Measurements from ENCODE around the gene RNF17.

The RNF17 gene

DNA sequence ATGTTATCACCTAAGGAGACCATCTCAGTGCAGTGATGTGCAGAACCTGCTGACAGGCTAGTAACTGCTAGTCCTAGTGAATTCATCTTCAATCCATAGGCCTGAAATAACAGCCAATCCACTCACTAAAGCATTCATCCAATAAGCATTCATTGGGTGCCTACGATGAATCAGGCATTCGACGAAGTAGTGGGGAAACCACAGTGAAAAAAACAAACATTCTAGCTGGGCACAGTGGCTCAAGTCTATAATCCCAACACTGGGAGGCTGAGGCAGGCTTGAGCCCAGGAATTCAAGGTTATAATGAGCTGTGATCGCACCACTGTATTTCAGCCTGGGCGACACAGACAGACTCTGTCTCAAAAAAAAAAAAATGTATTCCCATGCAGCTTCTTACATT is 135.6 kb downstream of the RNF17 start:
- DNase-seq = no peak

DNA sequence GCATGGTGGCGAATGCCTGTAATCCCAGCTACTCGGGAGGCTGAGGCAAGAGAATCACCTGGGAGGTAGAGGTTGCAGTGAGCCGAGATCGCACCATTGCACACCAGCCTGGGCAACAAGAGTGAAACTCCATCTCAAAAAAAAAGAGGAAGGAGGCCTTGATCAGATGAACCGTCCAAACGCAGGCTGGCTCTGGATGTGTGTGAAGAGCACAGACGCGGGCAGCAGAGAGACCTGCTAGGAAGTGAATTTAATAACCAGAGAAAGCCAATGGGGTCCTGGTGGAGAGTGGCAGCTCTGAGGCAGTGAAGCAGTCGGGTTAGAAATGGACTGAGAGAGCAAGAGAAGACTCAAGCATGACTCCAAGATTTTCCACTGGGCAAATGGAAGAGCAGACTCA is 136.5 kb downstream of the RNF17 start:
- no peak for DNase-seq

DNA sequence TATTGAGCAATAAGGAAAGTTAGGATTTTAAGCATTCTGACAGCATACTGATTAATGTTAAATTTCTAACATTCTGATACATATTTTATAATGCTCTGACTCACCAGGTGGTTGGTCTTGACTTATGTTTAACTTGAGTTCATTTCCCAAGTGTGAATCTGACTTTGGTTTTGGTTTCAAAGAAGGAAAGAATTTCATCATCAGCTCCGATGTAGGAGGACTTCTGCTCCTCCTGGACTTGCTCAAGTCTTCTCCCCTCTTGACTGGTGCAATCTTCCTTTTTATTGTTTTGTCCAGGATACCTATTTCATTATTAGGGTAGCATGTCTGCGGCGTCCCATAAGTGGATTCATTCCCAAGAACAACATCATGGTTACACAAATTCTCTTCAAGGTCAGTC is 141.3 kb downstream of the RNF17 start:
- no peak for DNase-seq

DNA sequence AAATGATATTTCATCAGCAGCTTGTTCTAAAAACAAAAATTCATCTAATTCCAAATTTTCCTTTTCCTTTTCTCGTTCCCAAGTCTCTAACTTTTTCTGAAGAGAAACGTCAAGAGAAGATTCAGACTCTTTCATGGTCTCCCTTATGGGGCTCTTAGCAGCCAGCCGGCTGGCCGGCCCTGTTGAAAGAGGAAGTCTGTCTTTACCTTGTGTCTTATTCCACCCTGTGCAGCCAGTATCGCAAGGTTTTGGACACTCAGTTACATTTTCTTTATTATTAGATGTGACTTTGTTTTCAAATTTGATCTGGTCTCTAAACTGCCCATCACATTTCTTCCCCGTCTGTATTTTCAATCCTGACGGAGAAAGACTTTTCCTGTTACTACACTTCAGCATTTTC is 142.3 kb downstream of the RNF17 start:
- DNase-seq = no peak

DNA sequence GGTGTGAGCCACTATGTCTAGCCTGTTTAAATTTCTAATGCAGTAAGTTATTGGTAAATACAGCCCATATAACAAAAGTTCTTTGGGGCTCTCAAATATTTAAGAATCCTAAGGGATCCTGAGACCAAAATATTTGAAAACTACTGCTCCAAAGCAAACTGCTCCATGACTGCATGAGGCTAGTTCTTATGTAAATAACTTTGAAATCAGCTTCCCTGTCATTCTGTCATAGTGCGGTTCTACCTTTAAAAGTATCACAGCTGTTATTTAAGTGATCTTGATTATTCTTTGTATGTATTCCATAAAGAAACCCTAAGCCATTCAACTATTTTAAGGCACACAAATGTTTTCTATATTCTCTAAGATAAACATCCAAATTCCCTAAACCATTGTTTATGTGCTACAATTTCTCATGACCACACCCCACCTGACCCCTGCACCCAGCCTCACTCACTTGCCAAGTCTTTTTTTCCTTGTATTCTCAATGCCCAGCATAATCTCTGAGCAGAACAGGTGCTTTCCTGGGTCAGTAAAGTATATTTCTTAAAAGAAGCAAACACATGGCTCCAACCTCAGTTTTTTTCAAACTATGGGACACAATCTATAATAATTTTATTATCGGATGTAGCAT is 146.6 kb downstream of the RNF17 start:
- DNase-seq = no peak

DNA sequence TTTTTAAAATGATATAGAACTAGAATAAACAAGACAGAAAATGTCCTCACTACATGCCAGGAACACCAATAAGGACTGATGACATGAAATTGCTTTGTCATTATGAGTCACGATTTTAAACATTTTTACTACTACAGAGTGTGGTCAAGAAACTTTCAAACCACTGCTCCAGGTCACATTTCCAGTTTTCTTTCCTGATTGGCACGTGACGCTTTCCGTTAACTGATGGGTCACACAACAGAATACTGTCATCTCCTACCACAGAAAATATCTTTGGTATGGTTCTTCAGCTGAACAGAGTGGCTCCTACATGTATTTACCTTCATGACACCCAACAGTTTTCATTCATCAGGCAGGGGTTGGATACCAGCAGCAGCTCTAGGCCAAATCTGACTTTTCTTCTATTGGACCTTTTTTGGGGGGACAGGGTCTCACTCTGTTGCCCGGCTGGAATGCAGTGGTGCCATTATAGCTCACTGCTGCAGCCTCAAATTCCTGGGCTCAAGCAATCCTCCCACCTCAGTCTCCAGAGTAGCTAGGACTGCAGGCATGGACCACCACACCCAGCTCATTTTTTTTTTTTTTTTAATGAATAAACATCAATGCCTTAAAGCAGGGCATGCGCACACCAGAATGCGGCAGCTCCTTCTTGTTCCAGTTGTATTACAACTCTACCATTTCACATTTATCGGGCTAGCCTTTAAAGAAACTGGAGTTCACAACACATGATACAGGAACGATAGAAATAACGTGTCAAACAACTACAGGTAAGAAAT is 147.4 kb downstream of the RNF17 start:
- no peak for DNase-seq

DNA sequence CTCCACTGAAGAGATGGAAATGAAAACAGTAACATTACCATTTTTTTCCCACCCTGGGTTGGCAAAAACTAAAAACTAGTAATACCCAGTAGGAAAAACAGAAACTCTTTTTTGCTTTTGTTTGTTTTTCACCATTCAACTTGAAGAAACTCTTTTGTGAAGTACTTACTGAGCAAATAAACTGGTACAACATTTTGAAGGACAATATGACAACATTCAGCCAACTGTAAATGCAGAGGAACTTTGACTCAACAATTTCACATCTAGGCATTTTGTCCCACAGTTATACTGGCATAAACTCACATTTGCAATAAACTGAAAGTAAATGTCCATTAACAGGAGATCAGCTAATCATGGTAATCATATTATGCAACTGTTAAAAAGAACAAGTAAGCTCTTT is 152.5 kb downstream of the RNF17 start:
- DNase-seq = no peak

DNA sequence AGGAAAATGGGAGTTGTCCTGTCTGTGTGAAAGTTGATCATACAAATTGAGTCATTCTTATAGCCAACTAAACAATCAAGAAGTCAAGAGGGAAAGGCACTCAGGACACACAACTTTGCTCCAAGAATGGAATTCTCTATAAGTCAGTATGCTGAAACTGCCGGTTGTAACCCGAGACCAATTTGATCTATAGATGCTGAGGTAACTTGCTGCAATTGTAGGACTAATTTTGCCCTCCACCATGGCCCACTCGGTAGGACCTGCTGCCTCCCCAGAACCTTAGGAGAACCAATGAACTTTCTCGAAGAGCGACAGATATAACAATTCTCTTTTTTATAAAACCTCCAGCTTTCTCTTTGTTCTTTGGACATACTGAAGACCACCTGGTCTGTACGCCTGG is 157.0 kb downstream of the RNF17 start:
- no peak for DNase-seq

DNA sequence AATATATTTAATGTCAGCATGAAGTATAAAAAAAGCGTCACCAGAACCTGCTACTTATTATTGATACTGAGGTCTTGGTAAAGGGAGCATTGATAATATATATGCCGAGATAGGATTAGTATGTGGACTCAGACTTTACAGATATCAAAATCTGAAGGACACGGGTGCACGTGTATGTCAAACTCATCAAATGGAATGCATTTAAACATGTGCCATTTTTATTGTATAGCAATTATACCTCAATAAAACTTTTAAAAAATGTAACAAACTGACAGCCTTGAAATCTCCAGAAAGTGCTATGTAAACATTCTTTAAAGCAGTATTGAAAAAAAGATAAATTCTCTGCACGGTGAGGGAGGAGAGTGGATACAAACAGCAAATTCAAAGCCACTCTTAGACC is 157.9 kb downstream of the RNF17 start:
- no peak for DNase-seq

DNA sequence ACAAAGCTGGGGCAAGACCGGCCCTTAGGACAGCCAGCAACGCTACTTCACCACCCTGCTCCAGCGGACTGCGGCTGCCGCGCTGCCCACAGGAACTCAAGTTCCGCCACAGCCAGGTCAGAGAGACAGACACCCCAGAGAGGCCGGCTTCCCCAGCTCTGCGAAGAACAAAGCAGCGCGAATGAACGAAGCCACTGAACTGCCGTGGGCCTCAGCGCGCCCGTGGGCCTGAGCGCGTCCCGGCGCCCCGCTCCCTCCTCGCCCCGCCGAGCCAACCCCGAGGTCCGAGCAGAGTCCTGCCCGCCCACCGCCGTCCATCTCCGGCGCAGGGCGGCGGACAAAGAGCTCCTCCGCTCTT is 158.4 kb downstream of the RNF17 start:
- DNase-seq = no peak

DNA sequence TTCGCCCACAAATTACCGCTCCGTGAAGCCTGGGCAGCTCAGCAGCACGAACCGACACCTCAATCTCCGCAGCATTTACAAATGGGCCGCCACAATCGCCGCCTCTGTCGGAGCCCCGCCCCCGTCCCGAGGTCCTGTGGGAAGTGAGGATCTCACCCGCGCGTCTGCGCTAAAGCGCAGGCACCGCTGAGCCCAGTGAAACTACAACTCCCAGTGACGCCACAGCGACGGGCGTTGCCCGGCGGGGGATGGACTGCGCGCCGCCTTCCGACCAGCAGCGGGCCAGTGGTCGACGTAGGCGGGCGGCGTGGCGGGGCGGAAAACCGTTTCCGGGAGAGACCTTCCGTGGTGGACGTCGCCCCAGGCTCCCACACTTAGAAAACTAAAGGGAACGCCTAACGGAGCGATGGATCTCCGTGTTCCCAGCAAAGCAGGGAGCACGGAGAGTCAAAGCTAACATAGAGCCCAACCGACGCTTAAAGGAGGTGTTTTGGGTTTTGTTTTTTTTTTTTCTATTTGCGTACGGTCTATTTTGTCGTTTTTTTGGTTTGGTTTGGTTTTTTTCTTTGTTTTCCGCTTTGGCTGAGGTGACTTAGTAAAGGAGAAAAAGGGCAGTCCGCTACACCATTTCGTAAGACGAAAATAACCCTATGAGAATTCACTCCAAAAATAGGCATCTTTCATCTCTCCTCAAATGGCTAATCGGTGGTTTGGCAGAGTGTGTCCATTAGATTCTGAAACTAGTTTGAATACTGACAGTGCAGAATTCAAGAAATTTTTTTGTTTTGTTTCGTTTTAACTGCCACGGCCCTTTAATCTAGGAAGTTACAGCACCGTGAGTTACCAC is 159.0 kb downstream of the RNF17 start:
- DNase-seq = peak; percentile 62 to 86

DNA sequence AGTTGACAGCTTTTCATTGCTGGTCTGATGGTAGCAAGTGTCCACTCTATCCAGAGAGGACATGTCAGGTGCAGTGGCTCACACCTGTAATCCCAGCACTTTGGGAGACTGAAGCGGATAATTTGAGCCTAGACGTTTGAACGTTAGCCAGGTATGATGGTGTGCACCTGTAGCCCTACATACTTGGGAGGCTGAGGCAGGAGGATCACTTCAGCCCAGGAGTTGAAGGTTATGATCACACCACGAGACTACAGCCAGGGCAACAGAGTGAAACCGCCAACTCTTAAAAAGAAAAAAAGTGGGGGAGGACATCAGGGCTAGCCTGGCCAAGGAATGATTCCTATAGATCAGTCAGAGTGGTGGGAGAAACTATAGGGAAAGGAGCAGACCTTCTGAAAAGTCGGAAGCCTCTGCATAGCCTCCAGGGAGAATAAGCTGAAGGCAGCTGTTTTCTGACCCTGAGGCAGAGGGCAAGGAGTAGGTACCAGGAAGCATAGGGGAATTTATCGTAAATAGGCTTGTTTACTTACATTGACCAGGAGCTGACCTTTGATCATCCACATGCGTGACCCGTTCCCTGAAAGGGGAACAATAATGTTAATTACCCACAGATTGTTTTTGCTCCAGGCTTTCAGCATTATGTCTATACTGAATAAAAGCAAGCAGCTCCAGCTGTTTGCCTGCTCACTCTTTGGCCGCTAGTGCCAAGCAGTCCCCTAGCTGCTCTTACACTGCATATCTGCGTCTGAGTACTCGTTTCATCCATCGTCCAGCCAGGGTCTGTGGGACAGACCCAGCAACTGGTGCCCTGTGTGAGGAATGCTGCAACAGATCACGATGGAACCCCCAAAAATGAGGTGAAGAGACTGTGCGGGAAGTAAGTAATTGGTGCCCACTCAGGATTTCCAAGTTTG is 161.6 kb downstream of the RNF17 start:
- no peak for DNase-seq

DNA sequence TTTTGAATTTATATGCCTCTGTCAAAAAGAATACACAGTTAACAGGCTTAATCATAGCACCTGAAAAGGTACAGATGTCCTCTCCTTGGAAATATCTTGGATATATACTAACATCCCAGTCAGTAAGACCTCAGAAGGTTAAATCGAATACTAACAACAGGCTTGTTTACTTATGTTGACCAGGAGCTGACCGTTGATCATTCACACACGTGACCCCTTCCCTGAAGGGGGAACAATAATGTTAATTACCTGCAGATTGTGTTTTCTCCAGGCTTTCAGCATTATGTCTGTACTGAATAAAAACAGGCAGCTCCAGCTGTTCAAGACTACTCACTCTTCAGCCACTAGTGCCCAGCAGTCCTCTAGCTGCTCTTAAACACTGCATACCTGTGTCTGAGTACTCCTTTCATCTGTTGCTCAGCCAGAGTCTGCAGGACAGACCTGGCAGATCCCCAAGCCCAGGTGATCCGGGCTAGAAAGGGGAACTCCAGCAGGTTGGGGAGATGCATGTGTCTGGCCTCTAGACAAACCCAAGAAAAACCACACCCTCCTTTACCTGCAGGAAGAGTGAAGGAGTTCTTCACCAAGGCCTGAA is 163.9 kb downstream of the RNF17 start:
- DNase-seq = no peak

DNA sequence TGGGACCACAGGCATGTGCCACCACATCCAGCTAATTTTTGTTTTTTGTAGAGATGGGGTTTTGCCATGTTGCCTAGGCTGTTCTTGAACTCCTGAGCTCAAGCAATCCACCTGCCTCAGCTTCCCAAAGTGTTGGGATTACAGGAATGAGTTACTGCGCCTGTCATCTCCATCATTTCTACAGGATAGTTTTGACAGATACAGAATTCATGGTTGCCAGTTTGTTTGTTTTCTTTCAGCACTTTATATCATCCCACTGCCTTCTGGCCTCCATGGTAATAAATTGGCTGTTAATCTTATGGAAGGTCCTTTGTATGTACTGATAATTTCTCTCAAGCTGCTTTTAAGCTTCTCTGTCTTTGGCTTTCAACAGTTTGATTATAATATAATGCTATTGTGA is 165.2 kb downstream of the RNF17 start:
- DNase-seq = no peak

Measured in NCI-H187 (cell line).